ENCODE results near the gene RXYLT1. TPM values are rescaled to one million over a fixed set of nuclear protein-coding genes. Genes with fewer than 3 reads are reported as not detected.
A peak's percentile ranks its signal among the peaks of the same experiment; 100 is the strongest.

The RXYLT1 gene
- total RNA-seq, 1 donor = 22.1 TPM

DNA sequence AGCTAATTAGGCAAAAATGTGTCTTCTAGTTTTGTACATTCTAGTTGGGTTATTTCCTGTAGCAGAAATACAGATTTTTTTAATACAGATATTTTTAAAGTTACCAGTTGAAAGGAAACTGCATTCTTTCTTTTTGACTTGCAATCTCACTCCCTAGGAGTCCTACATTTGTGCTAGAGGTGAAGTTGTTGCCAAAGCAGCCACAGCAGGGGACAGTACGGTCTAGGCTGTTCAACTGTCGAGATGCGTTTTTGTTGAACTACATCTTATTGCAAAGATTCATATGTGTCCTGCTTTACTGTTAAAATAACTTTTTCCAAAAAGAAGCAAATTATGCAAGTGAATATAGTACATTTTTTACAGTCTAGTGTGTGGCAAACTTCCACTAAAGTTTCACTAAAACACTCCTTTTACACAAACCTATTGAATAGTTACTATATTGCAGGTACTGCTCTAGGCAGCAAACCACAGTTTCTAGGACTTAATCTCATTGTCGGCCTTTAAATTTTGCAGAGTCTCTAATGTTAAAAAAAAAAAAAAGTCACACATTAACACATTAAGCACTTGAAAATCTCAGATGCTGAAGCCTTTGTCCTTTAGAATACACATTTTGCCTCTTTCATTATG is 34.5 kb downstream of the RXYLT1 start:
- H3K4me3 ChIP-seq (ENCODE audit: low read depth, low read length) = no peak overlapping the region
- TF ChIP-seq, protein P1, sequence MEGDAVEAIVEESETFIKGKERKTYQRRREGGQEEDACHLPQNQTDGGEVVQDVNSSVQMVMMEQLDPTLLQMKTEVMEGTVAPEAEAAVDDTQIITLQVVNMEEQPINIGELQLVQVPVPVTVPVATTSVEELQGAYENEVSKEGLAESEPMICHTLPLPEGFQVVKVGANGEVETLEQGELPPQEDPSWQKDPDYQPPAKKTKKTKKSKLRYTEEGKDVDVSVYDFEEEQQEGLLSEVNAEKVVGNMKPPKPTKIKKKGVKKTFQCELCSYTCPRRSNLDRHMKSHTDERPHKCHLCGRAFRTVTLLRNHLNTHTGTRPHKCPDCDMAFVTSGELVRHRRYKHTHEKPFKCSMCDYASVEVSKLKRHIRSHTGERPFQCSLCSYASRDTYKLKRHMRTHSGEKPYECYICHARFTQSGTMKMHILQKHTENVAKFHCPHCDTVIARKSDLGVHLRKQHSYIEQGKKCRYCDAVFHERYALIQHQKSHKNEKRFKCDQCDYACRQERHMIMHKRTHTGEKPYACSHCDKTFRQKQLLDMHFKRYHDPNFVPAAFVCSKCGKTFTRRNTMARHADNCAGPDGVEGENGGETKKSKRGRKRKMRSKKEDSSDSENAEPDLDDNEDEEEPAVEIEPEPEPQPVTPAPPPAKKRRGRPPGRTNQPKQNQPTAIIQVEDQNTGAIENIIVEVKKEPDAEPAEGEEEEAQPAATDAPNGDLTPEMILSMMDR (IDR thresholded peaks at IDR 0.05; ENCODE audit: insufficient read depth, low read length) = no peak
- no peak for DNase-seq (ENCODE audit: low read depth)

DNA sequence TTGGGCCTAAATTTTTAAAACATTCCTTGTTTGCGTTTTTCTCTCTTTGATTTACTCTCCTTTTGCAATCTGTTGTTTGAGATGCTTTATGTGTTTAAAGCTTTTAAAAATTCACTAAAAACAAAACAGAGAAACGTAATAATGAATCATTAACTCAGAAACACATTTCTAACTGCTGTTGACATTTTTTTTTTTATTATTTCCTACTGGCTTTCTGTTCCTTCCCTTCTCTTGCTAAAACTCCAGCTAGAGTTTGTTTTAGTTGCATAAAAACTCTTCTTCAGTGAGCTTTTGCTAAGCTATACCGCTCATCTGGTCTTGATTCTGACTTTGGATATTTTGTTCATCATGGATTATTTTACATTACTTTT is 35.8 kb downstream of the RXYLT1 start:
- H3K4me3 ChIP-seq (ENCODE audit: low read depth, low read length) = no peak overlapping the region
- TF ChIP-seq, protein P1 (IDR thresholded peaks at IDR 0.05; ENCODE audit: insufficient read depth, low read length) = no peak
- no peak for DNase-seq (ENCODE audit: low read depth)

DNA sequence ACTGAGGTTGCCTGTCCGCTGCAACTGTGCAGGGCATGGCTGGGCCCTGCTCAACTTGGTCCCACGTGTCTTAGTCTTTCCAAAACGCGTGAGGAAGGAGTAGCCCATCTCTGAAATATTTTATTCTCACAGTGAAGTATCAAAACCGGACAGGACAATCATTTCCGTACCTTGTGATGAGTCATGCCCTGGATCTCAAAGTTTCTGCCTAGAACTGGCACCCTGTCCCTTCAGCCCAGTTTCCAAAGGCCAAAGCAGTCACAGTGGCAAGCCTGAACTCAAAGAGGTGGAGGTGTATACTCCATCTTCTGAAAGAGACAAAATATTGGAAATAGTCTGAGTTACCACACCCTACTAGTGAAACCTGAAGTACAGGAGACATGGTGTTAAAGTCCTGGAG is 36.3 kb downstream of the RXYLT1 start:
- no peak for DNase-seq (ENCODE audit: low read depth)
- TF ChIP-seq, protein P1 (IDR thresholded peaks at IDR 0.05; ENCODE audit: insufficient read depth, low read length) = no peak
- H3K4me3 ChIP-seq (ENCODE audit: low read depth, low read length) = no peak overlapping the region

DNA sequence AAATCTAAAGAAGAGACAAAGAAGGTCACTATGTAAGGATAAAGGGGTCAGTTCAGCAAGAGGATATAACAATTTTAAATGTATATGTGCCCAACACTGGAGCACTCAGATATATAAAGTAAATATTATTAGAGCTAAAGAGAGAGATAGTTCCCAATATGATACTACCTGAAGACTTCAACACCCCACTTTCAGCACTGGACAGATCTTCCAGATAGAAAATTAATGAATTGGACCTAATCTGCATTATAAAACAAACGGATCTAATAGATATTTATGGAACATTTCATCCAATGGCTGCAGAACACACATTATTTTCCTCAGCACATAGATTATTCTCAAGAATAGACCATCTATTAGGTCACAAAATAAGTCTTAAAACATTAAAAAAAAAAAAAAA is 40.7 kb downstream of the RXYLT1 start:
- DNase-seq (ENCODE audit: low read depth) = no peak
- no peak overlapping the region for H3K4me3 ChIP-seq (ENCODE audit: low read depth, low read length)
- TF ChIP-seq, protein P1 (IDR thresholded peaks at IDR 0.05; ENCODE audit: insufficient read depth, low read length) = no peak

DNA sequence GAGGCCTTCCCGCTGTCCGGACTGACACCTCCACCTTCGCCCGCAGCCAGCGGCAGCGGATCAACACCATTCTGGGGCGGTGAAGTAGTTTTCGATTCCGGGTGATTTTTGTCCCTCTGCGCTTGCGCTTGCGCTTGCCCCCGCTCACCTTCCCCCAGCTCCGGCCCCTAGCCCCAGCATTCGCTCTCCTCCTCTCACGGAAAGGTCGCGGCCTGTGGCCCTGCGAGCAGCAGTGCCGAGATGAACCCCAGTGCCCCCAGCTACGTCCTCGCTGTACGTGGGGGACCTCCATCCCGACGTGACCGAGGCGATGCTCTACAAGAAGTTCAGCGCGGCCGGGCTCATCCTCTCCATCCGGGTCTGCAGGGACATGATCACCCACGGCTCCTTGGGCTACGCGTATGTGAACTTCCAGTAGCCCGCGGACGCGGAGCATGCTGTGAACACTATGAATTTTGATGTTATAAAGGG is 42.1 kb downstream of the RXYLT1 start:
- peak; percentile 17 for DNase-seq (ENCODE audit: low read depth)
- peak overlapping the region; percentile 61 for H3K4me3 ChIP-seq (ENCODE audit: low read depth, low read length)
- TF ChIP-seq, protein P1 (IDR thresholded peaks at IDR 0.05; ENCODE audit: insufficient read depth, low read length) = no peak

DNA sequence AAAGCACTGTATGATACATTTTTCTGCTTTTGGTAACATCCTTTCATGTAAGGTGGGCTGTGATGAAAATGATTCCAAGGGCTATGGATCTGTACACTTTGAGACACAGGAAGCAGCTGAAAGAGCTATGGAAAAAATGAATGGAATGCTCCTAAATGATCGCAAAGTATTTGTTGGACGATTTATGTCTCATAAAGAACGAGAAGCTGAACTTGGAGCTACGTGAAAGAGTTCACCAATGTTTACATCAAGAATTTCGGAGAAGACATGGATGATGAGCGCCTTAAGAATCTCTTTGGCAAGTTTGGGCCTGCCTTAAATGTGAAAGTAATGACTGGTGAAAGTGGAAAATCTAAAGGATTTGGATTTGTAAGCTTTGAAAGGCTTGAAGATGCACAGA is 42.6 kb downstream of the RXYLT1 start:
- peak; percentile 35 for DNase-seq (ENCODE audit: low read depth)
- TF ChIP-seq, protein P1 (IDR thresholded peaks at IDR 0.05; ENCODE audit: insufficient read depth, low read length) = no peak
- H3K4me3 ChIP-seq (ENCODE audit: low read depth, low read length) = peak overlapping the region; percentile 61

DNA sequence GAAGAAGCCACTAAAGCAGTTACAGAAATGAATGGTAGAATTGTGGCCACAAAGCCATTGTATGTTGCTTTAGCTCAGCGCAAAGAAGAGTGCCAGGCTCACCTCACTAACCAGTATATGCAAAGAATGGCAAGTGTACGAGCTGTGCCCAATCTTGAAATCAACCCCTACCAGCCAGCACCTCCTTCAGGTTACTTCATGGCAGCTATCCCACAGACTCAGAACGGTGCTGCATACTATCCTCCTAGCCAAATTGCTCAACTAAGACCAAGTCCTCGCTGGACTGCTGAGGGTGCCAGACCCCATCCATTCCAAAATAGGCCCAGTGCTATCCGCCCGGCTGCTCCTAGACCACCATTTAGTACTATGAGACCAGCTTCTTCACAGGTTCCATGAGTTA is 43.3 kb downstream of the RXYLT1 start:
- TF ChIP-seq, protein P1 (IDR thresholded peaks at IDR 0.05; ENCODE audit: insufficient read depth, low read length) = no peak
- H3K4me3 ChIP-seq (ENCODE audit: low read depth, low read length) = no peak overlapping the region
- DNase-seq (ENCODE audit: low read depth) = no peak
